ENCODE measurements around the gene TRPM8. TPM values are rescaled to one million over a fixed set of nuclear protein-coding genes. Genes with fewer than 3 reads are reported as not detected.
A peak's percentile ranks its signal among the peaks of the same experiment; 100 is the strongest.

Gene TRPM8
- total and polyA plus RNA-seq, 2 experiments from 2014 or later = 0.83 TPM; not detected in 1

DNA sequence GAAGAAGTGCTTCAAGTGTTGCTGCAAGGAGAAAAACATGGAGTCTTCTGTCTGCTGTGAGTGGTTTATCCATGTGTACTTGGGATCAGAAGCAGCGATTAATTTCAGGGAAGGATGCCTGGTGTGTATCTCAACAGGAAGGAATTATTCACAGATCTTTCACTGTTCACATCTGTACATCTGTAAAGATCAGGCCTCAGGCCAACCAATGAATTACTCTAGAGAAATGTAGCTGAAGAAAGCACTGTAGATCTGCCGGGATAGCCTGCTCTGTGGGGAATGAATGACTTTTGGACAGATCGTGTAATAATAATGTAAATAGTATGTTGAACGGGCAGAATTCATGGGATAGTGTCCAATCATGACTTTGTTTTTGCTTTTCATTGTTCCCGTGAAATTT, 79.3 kb downstream of the TRPM8 start:
- Histone ChIP-seq H3K4me1 (ENCODE audit: low read depth) (no peaks in the 10 kb centered on the region), H3K27me3 (no peaks in the 10 kb centered on the region), H3K9me3 (ENCODE audit: low read depth) (peaks cover 3% of the 10 kb centered on the region), H3K4me3 (no peak overlapping the region), H3K36me3 (no peaks in the 10 kb centered on the region), H3K27ac (no peak overlapping the region)
- DNase-seq (ENCODE audit: low read depth in 1 of 2, low spot score in 1 of 2) = no peak
- no peak for TF ChIP-seq CTCF (IDR thresholded peaks at IDR 0.05; ENCODE audit: low read depth, low read length)

DNA sequence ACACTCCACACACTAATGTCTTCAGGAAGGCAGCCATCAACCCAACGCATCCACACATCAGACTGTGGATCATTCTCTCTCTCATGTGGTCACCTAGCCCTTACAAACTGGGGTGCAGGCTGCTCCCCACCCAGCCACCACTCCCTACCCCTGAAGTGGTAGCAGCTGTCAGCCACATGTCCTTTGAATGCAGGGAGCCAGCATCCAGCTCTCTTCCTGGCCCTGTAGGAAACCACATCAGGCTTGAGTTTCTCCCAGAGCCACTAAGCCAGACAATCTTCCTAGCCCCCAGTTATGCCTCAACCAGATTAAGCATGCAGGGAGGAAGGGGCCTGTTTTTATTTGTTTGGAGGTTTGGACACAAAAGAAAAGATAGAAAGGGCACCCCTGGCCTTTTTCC, 80.5 kb downstream of the TRPM8 start:
- no peak overlapping the region for H3K27ac ChIP-seq
- no peak for DNase-seq (ENCODE audit: low read depth in 1 of 2, low spot score in 1 of 2)
- H3K36me3 ChIP-seq = no peaks in the 10 kb centered on the region
- H3K9me3 ChIP-seq (ENCODE audit: low read depth) = peaks cover 2% of the 10 kb centered on the region
- TF ChIP-seq CTCF (IDR thresholded peaks at IDR 0.05; ENCODE audit: low read depth, low read length) = no peak
- H3K4me3 ChIP-seq = no peak overlapping the region
- H3K27me3 ChIP-seq = peaks cover 3% of the 10 kb centered on the region
- H3K4me1 ChIP-seq (ENCODE audit: low read depth) = no peaks in the 10 kb centered on the region

GRCh38 chr2:233999182-233999581, 82.0 kb downstream of the TRPM8 start:
- Histone ChIP-seq H3K9me3 (ENCODE audit: low read depth) (no peaks in the 10 kb centered on the region), H3K27me3 (peaks cover 3% of the 10 kb centered on the region), H3K27ac (no peak overlapping the region), H3K36me3 (no peaks in the 10 kb centered on the region), H3K4me1 (ENCODE audit: low read depth) (no peaks in the 10 kb centered on the region), H3K4me3 (no peak overlapping the region)
- DNase-seq (ENCODE audit: low read depth in 1 of 2, low spot score in 1 of 2) = peak in 1 of 2 donors; percentile 7
- no peak for TF ChIP-seq CTCF (IDR thresholded peaks at IDR 0.05; ENCODE audit: low read depth, low read length)

DNA sequence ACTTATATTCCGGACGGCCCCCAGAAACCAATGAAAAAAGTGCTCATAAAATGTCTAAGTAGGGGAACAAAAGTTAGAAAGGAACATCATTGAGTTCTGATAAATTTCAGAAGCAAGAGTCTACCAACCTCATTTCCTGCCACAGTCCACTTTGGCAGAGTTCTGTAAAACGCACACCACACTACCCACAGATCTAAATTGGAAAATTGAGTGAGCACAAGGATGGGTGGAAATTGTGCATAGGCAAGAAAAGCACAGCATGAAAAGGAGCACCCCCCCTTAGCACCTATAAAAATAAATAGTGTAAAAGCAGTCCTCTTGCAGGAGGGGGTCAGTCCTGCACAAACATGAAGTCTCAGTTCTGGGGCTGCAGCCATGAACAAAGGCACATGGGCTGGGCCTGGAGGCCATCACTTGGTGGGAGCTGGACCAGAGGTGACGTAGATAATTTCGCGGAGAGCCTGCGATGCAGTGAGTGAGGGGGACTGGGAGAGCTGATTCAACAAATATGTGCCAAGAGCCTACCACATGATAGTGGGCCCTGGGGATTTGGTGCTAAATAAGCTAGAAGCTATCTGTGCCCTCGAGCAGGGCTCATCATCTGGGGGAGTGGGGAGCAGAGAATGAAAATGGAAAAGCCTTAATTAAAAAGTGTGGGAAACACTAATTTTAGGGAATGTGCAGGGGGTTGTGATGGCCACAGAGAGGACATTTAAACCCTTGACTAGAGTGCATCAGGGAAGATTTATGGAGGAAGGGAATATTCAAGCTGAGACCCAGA, 84.4 kb downstream of the TRPM8 start:
- Histone ChIP-seq H3K4me3 (no peak overlapping the region), H3K36me3 (no peaks in the 10 kb centered on the region), H3K4me1 (ENCODE audit: low read depth) (no peaks in the 10 kb centered on the region), H3K9me3 (ENCODE audit: low read depth) (no peaks in the 10 kb centered on the region), H3K27ac (no peak overlapping the region), H3K27me3 (peaks cover 3% of the 10 kb centered on the region)
- no peak for DNase-seq (ENCODE audit: low read depth in 1 of 2, low spot score in 1 of 2)
- no peak for TF ChIP-seq CTCF (IDR thresholded peaks at IDR 0.05; ENCODE audit: low read depth, low read length)

GRCh38 chr2:234002281-234002680, 85.1 kb downstream of the TRPM8 start:
- no peak for DNase-seq (ENCODE audit: low read depth in 1 of 2, low spot score in 1 of 2)
- no peak overlapping the region for H3K4me3 ChIP-seq
- TF ChIP-seq CTCF (IDR thresholded peaks at IDR 0.05; ENCODE audit: low read depth, low read length) = no peak
- H3K9me3 ChIP-seq (ENCODE audit: low read depth) = no peaks in the 10 kb centered on the region
- H3K27me3 ChIP-seq = peaks cover 3% of the 10 kb centered on the region
- no peak overlapping the region for H3K27ac ChIP-seq
- H3K36me3 ChIP-seq = no peaks in the 10 kb centered on the region
- H3K4me1 ChIP-seq (ENCODE audit: low read depth) = no peaks in the 10 kb centered on the region

All from cardiac muscle cell (in vitro differentiated cells and primary cell).